HepG2 (cell line): Measurements from ENCODE around the gene ABCC3. TPM values are rescaled to one million over a fixed set of nuclear protein-coding genes. Genes with fewer than 3 reads are reported as not detected.

Experiments used
- AGO1 ChIP-seq: fragments of 200-400 bp; formaldehyde crosslinking; IDR thresholded peaks from 2 replicates; pipeline ENCODE4 v1.6.1; 2017; ENCODE audit warnings: mild to moderate bottlenecking, low read depth, low read length, moderate library complexity; ENCODE audit not compliant: poor library complexity, severe bottlenecking
- BRF2 ChIP-seq: sonication (generic); formaldehyde crosslinking; IDR thresholded peaks from 2 replicates; pipeline ENCODE4 v1.8.1; 2022; ENCODE audit warnings: mild to moderate bottlenecking, missing genetic modification reagents
- DNMT1 ChIP-seq: sonication (generic); formaldehyde crosslinking; IDR thresholded peaks from 2 replicates; pipeline ENCODE4 v1.5.1; 2020; ENCODE audit warnings: mild to moderate bottlenecking, missing genetic modification reagents
- NCOA5 ChIP-seq: sonication (generic); formaldehyde crosslinking; IDR thresholded peaks from 2 replicates; pipeline ENCODE4 v1.4.0; 2020; ENCODE audit warnings: missing genetic modification reagents
- POLR2G ChIP-seq: fragments of 200-400 bp; formaldehyde crosslinking; IDR thresholded peaks from 2 replicates; pipeline ENCODE4 v1.6.1; 2018; ENCODE audit warnings: mild to moderate bottlenecking, low read depth, low read length, moderate library complexity
- RARG ChIP-seq: sonication (generic); formaldehyde crosslinking; IDR thresholded peaks from 2 replicates; pipeline ENCODE4 v1.4.0; 2020; ENCODE audit warnings: low read depth, mild to moderate bottlenecking, missing genetic modification reagents
- SP1 ChIP-seq, 2 experiments: fragments of 450-650 bp in 1 of 2; sonication (generic) in 1 of 2; formaldehyde crosslinking in 1 of 2; IDR thresholded peaks; 2 replicates each; pipeline versions ENCODE4 v1.4.0 to v1.6.1; 2016 to 2020; ENCODE audit warnings: missing genetic modification reagents in 1 of 2
- SRY ChIP-seq: sonication (generic); formaldehyde crosslinking; IDR thresholded peaks from 2 replicates; pipeline ENCODE4 v1.8.0; 2022; ENCODE audit warnings: mild to moderate bottlenecking, missing genetic modification reagents
- SSRP1 ChIP-seq: IDR thresholded peaks from 2 replicates; pipeline ENCODE4 v1.6.1; 2016; ENCODE audit warnings: control low read depth
- TERF1 ChIP-seq: sonication (generic); formaldehyde crosslinking; IDR thresholded peaks from 2 replicates; pipeline ENCODE4 v1.8.0; 2022; ENCODE audit warnings: mild to moderate bottlenecking, missing genetic modification reagents, moderate library complexity
- THAP7 ChIP-seq: sonication (generic); formaldehyde crosslinking; IDR thresholded peaks from 2 replicates; pipeline ENCODE4 v1.8.1; 2023; ENCODE audit warnings: mild to moderate bottlenecking, missing genetic modification reagents
- ZBTB8A ChIP-seq: sonication (generic); formaldehyde crosslinking; IDR thresholded peaks from 2 replicates; pipeline ENCODE4 v1.4.0; 2020; ENCODE audit warnings: mild to moderate bottlenecking, low read depth, missing genetic modification reagents, borderline replicate concordance
- ZNF292 ChIP-seq: sonication (generic); formaldehyde crosslinking; IDR thresholded peaks from 2 replicates; pipeline ENCODE4 v1.8.1; 2022; ENCODE audit warnings: mild to moderate bottlenecking, low read depth, missing genetic modification reagents, borderline replicate concordance
- ZNF318 ChIP-seq: sonication (generic); formaldehyde crosslinking; IDR thresholded peaks from 2 replicates; pipeline ENCODE4 v1.4.0; 2020; ENCODE audit warnings: mild to moderate bottlenecking, missing genetic modification reagents
- ZNF615 ChIP-seq: sonication (generic); formaldehyde crosslinking; IDR thresholded peaks from 2 replicates; pipeline ENCODE4 v1.5.0; 2020; ENCODE audit warnings: mild to moderate bottlenecking, missing genetic modification reagents, borderline replicate concordance
- ZSCAN20 ChIP-seq: sonication (generic); formaldehyde crosslinking; IDR thresholded peaks from 2 replicates; pipeline ENCODE4 v1.4.0; 2020; ENCODE audit warnings: missing genetic modification reagents, mild to moderate bottlenecking, borderline replicate concordance
- polyA plus RNA-seq, 8 experiments: library from polyadenylated mRNA; depleted of rRNA in 3 of 8; stranded (reverse) in 7 of 8; unstranded in 1 of 8; fragments of >200 nt; fragmentation: Illumina TruSeq in 4 of 8; extraction: Trizol in 4 of 8; gene quantifications; 2 replicates each; pipeline versions ENCODE4 v1.2.1 to v1.2.3, GENCODE V29; 2011 to 2016; ENCODE audit warnings: low read depth in 4 of 8, missing spikeins in 1 of 8, mixed read lengths in 1 of 8; ENCODE audit not compliant: insufficient read depth in 1 of 8
- total RNA-seq, 5 experiments: library from RNA; depleted of rRNA; stranded (reverse); fragments of >200 nt; fragmentation: Illumina TruSeq; extraction: Trizol; gene quantifications; 2 replicates each; pipeline ENCODE4 v1.2.3, GENCODE V29; 2016; ENCODE audit warnings: low read depth in 1 of 5

The ABCC3 gene
- total and polyA plus RNA-seq, 2 of the 13 experiments (the other 11 are each of a cell fraction or from before 2014, with no cell fraction given), result 25.2 to 50.7 TPM

GRCh38 chr17:50691550-50692447 lies 57.1 kb downstream of the ABCC3 start (continued):
- no peak for TF ChIP-seq SP1 (IDR thresholded peaks at IDR 0.05)
- TF ChIP-seq SP1 (CRISPR knock-in tag; IDR thresholded peaks at IDR 0.05), result 0 out of 2 replicates have a peak, but pooled peaks have one; percentile 27
- no peak for TF ChIP-seq TERF1 (CRISPR knock-in tag)
- no peak for TF ChIP-seq SSRP1 (CRISPR knock-in tag)
- TF ChIP-seq NCOA5 (CRISPR knock-in tag), result no peak
- 0 out of 2 replicates have a peak, but pooled peaks have one; percentile 57 for TF ChIP-seq RARG (CRISPR knock-in tag)
- TF ChIP-seq DNMT1 (CRISPR knock-in tag), result no peak
- no peak for TF ChIP-seq ZBTB8A
- 0 out of 2 replicates have a peak, but pooled peaks have one; percentile 48 for TF ChIP-seq ZNF292 (CRISPR knock-in tag)
- TF ChIP-seq AGO1, result no peak
- TF ChIP-seq ZNF318, result peak; percentile 68; the same call in 1 of the 2 replicates
- TF ChIP-seq THAP7 (CRISPR knock-in tag), result no peak
- no peak for TF ChIP-seq BRF2 (CRISPR knock-in tag)
- 0 out of 2 replicates have a peak, but pooled peaks have one; percentile 21 for TF ChIP-seq POLR2G
- TF ChIP-seq SRY (CRISPR knock-in tag), result no peak
- no peak for TF ChIP-seq ZSCAN20 (CRISPR knock-in tag)
- 0 out of 2 replicates have a peak, but pooled peaks have one; percentile 64 for TF ChIP-seq ZNF615
